CD4-positive, alpha-beta T cell treated with Interleukin-10 for 1 hour (primary cell): ENCODE results near the gene MOV10L1.

Experiments
- DNase-seq: peaks from one replicate; pipeline ENCODE4 v3.0.0-alpha.2; 2020

Gene MOV10L1

GRCh38 chr22:50205781-50206569, 116.2 kb downstream of the MOV10L1 start:
- DNase-seq, result no peak

GRCh38 chr22:50206599-50206998, 116.8 kb downstream of the MOV10L1 start:
- no peak for DNase-seq

- no peak for DNase-seq
These were observed 117.8 kb downstream of the MOV10L1 start for GRCh38 chr22:50207383-50208140.

- no peak for DNase-seq
These were observed 118.7 kb downstream of the MOV10L1 start for GRCh38 chr22:50208430-50208938.

- no peak for DNase-seq
These were observed 119.4 kb downstream of the MOV10L1 start for GRCh38 chr22:50208939-50209892.

GRCh38 chr22:50209893-50210292, 120.1 kb downstream of the MOV10L1 start:
- DNase-seq, result peak; percentile 77

- no peak for DNase-seq
These were observed 120.8 kb downstream of the MOV10L1 start for GRCh38 chr22:50210378-50211139.

GRCh38 chr22:50211147-50211546, 121.3 kb downstream of the MOV10L1 start:
- DNase-seq, result no peak
